CD4-positive, alpha-beta T cell treated with Interleukin-10 for 1 hour (primary cell): ENCODE data around the gene STAT3.
"Not testable (repeated sequence)": the region's sequence is repeated elsewhere in the genome, so short reads cannot be mapped to it uniquely, and the experiment has no call there.

Source experiments
- DNase-seq: peaks from one replicate; pipeline ENCODE4 v3.0.0-alpha.2; 2020

The STAT3 gene

DNA sequence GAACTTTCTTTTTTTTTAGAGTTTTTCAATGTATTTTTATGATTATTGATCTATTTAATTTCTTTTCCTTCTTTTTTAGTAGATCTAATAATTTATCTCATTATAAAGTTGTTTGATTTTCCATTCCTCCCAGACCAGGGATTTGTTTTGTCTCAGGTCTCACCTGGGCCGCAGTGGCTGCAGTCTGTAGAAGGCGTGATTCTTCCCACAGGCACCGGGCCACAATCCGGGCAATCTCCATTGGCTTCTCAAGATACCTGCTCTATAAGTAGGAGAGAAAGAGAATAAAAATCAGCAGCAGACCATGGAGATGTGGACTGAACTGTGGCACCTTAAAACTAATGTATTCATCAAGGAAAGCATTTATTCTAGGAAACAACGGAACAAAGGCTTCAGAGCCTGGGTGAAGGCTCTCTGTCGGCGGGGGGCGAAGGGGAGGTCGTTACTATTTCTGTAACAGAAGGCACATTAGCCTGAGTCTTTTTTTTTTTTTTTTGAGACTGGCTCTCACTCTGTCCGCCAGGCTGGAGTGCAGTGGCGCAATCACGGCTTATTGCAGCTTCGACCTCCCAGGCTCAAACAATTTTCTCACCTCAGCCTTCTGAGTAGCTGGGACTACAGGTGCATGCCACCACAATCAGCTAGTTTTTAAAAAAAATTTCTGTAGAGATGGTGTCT is 42.7 kb downstream of the STAT3 start:
- DNase-seq, result no peak

DNA sequence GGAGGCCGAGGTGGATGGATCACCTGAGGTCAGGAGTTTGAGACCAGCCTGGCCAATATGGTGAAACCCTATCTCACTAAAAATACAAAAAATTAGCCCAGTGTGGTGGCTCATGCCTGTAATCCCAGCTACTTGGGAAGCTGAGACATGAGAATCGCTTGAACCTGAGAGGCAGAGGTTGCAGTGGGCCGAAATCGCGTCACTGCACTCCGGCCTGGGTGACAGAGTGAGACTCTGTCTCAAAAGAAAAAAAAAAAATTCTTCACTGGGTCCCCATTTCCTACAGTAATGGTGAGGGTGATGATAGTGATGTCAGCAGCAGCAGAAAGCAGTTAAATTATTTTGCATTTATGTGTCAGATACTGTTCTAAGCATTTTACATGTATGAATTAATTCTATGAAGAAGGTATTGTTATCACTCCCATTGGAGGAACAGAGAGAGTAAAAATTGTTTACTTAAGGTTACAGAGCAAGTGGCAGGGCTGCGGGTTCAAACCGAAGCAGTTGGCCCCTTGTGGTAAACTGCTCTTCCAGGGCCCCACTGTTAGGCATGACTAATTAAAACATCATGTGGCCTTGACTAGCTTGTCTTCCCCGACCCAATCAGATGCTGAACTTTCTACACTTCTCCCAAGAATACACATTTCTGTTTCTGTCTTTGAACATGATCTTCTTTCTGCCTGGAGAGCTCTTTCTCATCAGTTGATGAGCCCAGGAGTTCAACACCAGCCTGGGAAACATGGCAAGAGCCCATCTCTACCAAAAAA is 45.8 kb downstream of the STAT3 start:
- peak; percentile 30 for DNase-seq

DNA sequence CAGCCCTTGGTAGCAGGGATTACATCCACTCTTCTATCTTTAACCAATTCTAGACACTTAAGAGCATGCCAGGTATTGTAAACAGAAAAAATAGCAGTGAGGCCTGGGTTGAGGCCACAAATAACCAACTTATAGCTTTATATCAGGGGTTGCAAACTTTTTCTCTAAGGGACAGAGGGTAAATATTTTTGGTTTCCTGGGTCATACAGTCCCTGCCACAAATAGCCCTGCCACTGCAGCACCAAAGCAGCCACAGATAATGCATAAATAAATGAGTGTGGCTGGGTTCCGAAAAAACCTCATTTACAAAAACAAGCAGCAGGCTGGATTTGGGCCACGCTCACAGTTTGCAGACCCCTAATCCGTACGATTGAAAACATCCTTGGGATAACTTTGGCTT is 46.7 kb downstream of the STAT3 start:
- DNase-seq, result no peak

DNA sequence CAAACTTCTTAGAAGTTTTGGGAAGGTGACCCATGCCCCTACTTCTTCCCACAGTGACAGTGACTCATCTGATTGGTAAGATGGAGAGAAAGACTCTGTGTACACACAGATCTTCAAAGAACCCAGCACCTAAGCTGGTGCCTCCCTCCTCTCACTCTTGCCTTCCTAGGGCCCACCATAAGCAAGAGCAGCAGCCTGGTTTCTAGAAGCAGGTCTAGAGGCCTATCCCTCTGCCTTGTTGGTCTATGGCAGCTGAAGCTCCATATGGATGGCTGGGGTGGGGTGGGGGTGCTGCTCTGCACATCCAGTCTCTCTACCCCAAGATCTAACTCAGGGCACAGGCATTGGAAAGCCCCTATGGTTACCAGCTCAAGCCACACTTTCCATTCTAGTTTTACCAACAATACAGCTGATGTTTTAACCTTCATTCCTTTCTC is 47.5 kb downstream of the STAT3 start:
- peak; percentile 40 for DNase-seq

DNA sequence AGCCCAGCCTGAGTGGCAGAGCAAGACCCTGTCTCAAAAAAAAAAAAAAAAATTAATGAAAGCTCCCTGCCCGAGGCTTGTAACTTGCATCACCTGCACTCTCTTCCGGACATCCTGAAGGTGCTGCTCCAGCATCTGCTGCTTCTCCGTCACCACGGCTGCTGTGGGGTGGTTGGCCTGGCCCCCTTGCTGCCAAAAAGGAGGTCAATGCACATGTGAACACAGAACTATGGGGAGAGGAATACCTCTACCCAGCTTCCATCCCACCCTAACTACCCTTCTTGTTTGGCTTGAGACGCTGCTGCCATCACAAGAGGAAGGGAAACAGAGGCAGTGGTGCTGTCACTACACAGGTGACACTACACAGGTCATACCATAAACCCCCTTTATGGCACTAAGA is 49.0 kb downstream of the STAT3 start:
- DNase-seq, result no peak

DNA sequence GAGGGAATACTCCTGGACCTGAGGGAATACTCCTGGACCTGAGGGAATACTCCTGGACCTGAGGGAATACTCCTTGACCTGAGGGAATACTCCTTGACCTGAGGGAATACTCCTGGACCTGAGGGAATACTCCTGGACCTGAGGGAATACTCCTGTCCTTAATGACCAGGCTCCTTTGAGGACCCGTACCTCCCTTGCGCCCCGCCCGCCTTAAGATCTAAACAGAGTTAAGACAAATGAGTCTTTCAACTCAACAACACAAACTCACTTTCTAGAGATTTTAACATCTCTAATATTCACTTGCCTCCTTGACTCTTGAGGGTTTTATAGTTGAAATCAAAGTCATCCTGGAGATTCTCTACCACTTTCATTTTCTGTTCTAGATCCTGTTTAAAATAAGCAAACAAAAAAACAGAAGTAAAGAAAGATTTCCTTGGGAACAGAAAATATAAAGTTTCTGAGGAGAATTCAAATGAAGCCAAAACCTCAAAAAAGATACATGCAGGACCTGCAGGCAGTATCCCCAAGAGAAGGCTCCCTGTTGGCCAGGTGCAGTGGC is 49.7 kb downstream of the STAT3 start:
- peak; percentile 15 for DNase-seq

DNA sequence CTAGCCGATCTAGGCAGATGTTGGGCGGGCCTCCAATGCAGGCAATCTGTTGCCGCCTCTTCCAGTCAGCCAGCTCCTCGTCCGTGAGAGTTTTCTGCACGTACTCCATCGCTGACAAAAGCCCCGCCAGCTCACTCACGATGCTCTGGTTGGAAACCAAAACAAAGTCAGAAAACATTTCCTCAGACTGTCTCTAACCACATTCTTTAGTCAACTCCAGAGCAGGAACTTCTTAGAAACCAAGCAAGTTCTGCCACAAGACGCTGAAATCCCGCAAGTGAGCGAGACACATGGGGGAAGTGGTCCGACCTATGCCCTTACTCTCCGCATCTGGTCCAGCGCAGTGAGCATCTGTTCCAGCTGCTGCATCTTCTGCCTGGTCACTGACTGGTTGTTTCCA is 50.8 kb downstream of the STAT3 start:
- peak; percentile 81 for DNase-seq

DNA sequence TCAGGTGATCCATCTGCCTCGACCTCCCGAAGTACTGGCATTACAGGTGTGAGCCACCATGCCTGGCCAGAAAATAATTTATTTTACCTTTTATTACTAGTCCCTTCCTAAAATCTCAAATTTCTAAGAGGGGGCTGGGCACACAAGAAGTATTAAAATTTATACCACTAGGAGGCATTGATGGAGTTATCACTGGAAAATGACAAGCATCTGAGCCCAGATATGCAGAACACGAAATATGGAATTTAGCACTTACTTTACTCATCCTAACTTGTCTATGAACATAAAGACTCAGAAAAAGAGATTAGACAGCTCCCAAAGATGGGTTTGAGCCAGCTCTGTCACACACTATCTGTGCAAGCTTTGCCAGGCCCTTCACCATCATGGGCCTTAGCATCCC is 53.6 kb downstream of the STAT3 start:
- no peak for DNase-seq

DNA sequence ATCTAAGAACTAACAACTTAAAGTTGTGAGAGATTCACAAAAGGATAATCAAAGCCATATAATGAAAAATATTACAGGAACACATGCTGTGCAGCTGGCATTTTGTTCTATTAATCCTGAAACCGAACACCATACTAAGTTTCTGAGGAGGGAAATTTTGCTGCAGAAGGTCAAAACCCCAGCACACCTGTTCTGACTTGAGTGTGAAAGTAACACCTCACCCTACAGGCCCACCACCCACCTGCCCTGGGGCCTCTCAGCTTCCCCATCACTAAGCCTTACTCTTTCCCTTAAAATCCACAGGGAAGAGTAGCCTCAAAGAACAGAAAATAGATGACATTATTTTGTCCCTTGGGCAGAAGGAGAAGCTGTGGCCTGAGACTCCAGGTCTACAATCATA is 55.2 kb downstream of the STAT3 start:
- DNase-seq, result no peak

DNA sequence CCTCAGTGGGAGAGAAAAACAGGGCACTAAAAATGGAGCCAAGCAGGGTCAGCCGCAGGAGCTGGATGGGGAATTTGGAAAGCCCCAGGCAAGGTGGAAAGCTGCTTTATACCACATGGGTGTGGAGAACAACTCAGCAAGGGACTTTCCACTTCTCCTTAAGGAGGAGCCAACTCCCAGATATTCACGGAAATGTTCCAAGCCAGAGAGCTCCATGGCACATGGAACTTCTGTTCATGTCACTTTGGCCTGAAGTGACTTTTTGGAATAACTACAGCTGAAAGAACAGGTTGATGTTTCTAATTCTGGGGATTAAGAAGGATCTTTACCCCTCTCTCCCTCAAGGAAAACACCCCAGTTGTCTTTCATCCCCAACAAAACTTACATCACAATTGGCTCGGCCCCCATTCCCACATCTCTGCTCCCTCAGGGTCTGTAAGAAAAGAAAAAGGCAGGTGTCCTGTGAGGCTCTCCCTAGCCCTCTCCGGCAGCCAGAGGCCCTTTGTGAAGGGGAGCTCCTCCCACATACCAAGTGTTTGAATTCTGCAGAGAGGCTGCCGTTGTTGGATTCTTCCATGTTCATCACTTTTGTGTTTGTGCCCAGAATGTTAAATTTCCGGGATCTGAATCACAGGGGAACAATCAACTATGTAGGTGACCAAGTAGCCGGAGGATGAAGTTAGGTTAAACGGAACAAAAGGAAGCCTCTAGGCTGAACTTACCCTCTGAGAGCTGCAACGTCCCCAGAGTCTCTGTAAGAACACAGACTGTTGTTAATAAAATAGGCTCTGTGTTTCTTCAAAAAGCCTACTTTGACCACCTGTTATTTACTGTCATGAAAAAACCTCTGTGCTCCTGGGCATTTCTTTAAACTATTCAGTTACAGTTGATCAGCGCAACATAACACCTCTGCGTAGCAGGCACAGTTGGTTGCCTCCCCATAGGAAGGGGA is 58.9 kb downstream of the STAT3 start:
- no peak for DNase-seq

DNA sequence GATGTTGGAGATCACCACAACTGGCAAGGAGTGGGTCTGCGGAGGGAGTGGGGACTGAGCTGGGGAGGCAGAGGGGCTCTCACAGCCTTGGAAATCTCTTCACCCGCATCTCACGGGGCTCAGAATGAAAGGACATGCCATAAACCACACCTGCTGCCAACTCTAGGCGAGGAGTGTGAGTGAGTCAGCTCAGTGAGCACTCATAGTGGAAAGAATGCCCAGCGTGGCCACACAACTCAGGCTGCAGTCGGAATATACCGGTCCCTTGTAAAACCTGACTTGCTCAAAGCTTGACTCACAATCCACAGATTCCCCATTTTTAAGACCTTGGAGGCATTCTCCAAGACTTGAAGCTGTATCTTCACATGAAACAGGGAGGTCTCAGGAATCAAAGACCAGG is 63.2 kb downstream of the STAT3 start:
- DNase-seq, result no peak

DNA sequence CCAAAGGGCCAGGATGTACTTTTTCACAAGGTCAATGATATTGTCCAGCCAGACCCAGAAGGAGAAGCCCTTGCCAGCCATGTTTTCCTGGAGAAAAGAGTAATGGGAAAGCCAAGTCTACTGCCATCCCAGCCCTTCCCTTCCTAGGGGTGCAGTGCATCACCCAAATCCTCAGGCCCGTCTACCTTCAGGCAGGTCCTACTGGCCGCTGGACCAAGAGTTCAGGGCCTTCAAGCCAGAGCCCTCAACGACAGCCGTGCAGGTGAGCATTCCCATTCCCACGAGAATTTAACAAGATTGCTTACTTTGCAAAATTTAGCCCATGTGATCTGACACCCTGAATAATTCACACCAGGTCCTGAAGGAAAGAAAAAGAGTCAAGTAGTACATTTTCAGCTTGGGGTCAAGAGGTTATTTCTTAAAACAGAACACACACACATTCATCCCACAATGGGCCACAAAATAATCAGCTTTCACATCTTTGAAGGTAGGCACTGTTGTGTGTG is 64.9 kb downstream of the STAT3 start:
- no peak for DNase-seq

DNA sequence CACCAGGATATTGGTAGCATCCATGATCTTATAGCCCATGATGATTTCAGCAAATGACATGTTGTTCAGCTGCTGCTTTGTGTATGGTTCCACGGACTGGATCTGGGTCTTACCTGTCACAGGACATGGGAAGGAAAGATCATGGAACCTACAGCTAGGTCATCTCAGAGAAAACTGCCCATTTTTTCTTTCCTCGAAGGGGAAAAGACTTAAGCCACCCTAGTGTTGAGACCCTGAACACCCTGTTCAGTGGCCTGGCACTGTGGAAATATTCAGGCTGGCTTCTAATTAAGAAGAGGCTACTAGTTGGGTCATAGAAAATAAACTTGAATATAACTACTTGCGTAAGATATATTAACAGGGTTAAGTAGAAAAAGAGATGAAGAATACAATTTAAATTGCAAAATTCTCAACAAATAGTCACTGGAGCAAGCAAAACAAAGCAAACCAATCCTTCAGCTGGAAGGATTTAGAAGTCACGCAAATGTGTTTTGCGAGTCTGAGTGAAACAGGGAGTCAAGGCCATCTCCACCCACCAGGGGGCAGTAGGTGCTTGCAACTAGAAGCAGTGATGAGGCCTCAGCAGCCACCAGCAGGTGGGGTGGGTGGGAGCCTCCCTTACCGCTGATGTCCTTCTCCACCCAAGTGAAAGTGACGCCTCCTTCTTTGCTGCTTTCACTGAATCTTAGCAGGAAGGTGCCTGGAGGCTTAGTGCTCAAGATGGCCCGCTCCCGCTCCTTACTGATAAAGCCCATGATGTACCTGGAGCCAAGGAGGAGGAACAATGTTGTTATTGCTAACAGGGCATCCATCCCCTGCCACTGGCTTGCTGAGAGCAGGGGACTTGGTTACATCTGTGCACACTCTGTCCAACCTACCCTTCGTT is 65.6 kb downstream of the STAT3 start:
- peak; percentile 93 for DNase-seq

DNA sequence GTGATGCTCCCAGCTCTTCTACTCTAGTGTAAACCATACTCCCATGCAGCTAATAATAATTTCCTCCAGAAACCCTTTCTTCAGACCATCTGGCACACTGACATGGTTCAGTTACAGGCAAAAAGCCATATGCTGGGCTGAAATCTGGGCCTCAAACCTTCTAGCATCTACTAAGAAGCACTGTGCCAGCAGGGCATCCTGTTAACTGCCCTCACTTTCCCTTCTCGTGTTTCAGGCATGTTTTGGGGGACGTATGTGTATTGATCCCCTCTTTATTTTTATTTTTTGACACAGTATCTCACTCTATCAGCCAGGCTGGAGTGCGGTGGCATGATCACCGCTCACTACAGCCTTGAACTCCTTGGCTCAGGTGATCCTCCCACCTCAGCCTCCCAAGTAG is 66.7 kb downstream of the STAT3 start:
- DNase-seq, result no peak

DNA sequence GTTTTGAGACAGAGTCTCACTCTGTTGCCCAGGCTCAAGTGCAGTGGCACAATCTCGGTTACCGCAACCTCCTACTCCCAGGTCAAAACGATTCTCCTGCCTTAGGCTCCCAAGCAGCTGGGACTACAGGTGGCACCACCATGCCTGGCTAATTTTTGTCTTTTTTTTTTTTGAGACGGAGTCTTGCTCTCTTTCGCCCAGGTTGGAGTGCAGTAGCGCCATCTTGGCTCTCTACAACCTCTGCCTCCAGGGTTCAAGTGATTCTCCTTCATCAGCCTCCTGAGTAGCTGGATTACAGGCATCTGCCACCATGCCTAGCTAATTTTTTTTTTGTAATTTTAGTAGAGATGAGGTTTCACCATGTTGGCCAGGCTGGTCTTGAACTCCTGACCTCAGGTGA is 70.3 kb downstream of the STAT3 start:
- not testable (repeated sequence) for DNase-seq

DNA sequence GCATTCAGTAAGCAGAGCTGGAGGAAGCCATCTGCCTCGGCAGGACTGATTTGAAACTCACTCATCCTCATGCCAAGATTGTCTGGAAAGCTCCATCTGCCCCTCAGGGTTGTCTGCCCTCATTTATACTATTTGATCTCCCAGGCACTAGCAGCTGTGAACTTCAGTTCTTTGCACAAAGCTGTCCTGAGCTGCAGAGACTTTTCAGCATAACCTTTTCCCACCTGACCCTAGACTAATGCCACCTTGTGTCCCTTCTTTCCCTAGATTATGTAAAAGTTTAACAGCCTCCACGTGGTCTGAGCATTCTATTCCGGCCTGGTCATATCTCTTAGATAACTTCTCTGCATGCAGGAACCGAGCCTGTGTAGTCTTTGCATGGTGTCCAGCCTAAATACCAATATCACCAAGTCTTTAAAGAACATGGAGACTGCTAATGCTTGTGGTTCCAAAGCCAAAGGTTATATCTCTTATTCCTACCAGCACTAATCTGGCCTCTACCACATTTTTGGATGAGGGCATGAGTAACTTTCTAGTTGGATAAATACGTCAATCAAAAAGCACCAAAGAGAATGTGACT is 70.9 kb downstream of the STAT3 start:
- no peak for DNase-seq

DNA sequence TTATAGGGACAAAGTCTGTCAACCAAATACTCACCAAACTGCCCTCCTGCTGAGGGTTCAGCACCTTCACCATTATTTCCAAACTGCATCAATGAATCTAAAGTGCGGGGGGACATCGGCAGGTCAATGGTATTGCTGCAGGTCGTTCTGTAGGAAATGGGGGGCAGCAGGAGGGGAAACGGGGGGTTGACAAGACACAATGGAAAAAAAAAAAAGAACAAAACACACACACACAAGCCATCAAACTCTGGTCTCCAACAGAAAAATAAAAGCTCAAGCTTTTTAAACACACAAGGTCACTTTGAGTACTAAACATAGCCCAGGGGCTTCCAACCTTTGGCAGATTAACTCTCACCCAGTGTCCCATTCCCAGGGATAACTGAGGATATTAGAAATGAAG is 71.5 kb downstream of the STAT3 start:
- no peak for DNase-seq

DNA sequence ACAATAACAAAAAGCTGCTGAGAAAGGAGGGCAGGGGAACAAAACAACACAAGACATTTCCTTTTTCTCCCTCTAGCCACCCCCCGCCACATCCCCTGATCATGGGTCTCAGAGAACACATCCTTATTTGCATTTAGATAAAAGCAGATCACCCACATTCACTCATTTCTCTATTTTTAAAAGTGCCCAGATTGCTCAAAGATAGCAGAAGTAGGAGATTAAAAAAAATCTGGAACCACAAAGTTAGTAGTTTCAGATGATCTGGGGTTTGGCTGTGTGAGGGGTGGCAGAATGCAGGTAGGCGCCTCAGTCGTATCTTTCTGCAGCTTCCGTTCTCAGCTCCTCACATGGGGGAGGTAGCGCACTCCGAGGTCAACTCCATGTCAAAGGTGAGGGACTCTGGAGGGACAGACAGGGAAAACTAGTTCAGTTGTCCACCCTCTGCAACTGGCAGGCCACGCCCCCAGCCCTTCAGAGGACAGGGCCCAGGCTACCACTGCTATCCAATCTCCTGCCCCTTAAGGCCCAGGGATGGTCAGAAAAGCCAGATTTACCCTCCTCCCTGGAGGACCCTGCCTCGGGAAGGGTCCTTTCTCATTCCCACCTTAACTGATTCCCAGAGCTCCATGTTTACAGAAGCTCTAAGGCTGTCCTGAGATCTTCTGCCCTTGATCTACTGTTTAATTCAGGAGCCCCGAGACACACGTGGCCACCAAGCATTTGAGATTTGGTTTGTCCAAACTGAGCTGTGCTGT is 72.7 kb downstream of the STAT3 start:
- peak; percentile 35 for DNase-seq

DNA sequence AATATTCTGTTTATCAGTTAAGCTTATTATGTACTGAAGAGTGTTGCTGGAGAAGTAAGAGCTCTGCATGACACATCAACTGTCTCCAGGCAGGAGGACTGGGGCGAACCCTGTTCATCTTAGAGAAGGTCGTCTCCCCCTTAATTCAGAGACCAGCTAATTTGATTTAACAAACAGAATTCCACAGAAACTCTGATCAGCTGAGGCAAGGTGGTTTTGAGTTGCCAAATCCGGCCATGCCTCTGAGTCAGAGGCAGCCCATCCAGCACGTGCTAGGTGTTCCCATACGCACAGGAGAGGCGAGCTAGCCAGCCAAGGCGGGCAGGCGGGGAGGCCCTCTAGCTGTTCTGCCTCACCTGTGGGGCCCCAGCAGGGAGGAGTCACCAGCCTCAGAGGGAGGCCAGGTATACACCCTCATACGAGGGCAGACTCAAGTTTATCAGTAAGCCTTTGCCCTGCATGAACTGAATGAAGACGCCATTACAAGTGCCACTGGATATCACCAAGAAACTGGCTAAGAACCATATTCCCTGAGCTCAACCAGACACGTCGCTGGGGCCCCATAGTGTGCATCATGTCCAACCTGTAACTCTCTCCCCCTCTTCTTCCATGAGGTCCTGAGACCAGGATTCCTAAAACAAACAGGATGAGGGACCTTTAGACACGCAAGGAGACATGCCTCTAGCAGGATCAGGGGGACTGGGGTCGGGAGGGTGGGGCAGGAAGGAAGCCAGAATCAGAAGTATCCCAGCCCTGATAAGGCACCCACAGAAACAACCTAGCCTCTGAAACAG is 74.3 kb downstream of the STAT3 start:
- peak; percentile 28 for DNase-seq

DNA sequence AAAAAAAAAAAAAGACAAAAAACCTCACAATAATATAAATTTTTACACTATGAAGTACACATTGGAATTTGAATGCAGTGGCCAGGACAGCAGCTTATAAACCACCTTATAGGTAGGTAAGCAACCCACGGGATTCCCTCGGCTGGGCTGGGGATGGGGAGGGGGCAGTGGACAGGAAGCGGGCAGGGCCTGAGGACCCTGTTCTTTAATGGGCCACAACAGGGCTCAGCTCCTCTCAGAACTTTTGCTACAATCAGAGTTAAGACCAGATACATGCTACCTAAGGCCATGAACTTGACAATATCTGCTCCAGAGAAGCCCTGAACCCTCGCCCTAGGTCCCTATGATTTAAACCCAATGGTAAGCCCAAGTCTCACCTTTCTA is 74.9 kb downstream of the STAT3 start:
- no peak for DNase-seq
